ENCODE results near the gene PPARG.

PPARG gene

DNA sequence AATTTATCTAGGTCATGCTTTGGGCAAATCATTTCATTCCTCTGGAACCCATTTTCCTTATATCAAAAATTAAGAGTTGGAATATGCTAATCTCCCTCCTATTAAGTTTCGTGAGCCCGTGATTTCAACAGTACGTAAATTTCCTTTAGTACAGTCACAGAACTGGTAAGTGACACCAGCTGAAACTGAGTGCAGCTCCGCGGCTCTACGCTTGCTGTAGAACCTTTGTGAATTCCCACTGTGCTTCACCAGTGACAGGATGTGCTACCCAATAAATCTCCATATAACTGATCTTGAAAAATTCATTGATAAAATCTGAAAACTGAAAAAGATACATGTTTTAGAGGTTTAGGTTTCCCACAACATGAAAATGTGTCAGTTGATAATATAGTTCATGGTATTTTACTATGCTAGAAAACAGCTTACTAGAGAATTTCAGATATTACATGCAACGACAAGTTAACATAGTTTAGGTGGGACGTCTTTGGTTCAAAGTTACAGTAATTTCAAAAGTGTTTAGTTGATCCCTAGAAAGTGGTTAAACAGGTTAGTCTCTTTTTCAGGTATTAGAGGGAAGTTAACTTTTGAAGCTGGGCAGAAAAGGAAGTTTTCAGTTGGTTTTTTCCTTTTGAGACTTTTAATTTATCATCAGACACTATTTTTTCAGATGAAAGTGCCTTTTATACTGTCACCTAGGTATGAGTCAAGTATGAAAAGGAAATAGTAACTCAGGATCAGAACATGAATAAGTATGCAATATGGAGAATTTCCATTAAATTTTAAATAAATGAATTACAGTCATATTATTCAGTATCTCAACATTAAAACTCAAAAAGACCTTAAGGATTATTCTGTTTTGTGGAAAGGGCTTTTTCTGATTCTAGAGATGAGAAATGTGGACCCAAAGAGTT lies 57.0 kb downstream of the PPARG start:
- no peak for DNase-seq

GRCh38 chr3:12347301-12347700 lies 58.4 kb downstream of the PPARG start:
- no peak for DNase-seq

- no peak for DNase-seq
These were observed 61.3 kb downstream of the PPARG start for GRCh38 chr3:12349895-12350811.

DNA sequence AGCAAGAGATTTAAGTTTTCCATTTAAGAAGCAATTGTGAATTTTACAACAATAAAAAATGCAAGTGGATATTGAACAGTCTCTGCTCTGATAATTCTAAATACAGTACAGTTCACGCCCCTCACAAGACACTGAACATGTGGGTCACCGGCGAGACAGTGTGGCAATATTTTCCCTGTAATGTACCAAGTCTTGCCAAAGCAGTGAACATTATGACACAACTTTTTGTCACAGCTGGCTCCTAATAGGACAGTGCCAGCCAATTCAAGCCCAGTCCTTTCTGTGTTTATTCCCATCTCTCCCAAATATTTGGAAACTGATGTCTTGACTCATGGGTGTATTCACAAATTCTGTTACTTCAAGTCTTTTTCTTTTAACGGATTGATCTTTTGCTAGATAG lies 62.3 kb downstream of the PPARG start:
- no peak for DNase-seq

GRCh38 chr3:12352253-12352652 lies 63.4 kb downstream of the PPARG start:
- DNase-seq: no peak

GRCh38 chr3:12352755-12353154 lies 63.9 kb downstream of the PPARG start:
- DNase-seq: no peak

GRCh38 chr3:12353796-12354525 lies 65.1 kb downstream of the PPARG start:
- DNase-seq: no peak

DNA sequence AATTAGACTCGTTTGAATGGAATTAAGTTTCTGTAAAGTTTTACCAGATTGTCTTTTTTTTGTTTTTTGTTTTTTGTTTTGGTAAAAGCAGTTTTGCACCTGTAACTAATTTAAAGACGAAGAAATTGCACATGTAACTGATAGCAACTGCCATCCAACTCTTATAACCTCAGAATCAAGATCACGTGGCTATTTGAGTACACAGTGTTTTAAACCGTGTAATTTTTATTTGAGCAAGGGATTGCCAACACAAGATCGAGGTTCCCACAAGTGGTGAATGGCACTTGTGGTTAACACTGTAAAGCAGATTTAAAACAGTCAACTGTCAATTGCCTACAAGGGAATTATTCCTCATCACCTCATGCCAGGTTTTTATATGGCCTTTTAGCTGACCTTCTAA lies 67.3 kb downstream of the PPARG start:
- no peak for DNase-seq

GRCh38 chr3:12356996-12357395 lies 68.1 kb downstream of the PPARG start:
- DNase-seq: no peak

DNA sequence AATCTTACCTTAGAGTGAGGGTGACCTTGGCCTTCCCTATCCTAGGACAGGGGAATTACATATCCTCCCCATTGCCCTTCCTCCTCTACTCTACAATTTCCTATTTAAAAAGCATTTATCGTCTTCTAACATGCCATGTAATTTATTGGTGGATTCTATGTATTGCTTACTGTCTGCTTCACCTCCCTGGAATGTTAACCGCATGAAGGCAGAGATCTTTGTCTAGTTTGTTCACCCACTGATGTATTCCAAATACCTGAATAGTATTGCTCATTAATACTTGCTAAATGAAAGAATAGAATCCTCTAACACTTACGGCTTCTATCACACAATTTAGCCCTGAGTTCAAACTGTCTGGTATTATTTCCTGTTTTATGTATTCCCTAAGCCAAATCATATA lies 68.6 kb downstream of the PPARG start:
- DNase-seq: no peak

DNA sequence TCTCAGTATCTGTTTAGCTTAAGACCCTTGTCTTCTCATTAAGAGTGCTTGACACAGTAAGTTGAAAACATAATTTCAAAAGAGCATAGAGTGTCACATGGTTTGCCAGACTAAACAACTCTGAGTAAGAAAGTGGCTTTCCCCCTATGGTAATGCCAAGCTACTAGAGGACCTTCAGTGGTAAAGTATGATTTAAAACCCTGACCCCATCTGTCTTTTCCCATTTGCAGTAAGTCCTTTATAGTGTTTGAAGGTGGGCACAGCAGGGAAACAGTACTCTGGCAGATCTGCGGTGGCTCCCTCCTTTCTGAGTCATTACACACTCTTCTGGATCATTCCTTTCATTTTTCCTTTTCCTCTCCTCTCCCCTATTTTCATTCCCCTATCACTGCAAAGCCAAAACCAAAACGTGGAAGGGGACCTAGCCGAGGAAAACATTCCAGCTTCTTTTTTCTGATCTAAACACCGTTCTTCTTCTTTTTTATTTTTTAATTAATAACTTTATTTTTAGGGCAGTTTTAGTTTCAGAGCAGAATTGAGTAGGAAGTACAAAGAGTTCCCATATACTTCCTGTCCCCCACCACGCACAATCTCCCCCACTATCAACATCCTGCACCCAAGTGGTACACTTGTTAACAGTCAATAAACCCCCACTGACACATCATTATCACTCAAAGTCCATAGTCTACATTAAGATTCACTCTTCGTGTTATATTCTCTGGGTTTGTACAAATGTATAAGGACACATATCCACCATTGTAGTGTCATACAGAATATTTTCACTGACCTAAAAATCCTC lies 74.7 kb downstream of the PPARG start:
- no peak for DNase-seq

GRCh38 chr3:12367346-12367745 lies 78.5 kb downstream of the PPARG start:
- DNase-seq: no peak

GRCh38 chr3:12369029-12369428 lies 80.2 kb downstream of the PPARG start:
- no peak for DNase-seq

DNA sequence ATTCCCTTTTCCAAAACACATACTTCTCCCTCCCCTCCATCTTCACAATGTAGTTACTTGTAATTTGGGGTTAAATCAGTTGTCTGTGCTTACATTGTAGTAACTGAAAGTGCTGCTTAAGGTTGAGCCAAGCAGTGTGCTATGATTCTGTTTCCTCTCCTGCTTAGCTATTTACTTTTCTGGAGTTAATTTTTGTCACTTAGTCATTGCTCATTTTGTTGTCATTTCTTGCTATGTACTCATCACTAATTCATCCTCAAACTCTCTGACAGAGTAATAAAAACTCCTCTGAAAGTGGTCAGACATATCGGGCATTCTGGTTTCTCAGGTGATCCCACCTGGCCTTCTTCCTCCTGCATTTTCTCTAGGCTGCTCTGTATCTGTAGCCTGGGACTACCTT lies 80.7 kb downstream of the PPARG start:
- DNase-seq: no peak

DNA sequence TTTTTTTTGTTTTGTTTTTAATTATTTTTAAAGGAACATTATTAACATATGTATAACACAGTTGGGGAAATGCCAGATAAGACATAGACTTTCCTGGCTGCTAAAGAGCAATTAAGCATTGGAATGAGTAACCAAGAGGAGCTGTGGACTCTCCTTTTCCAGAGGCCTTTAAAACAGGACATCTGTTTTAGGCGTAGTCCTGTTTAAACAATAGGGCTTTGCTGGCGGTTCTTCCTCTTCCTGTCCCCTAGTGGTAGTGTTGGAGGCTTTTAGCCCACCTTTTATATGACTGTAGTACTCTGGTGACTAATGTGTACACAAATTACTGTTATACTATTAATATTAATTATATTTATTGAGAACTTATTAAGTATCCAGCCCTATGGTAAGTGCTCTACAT lies 81.9 kb downstream of the PPARG start:
- DNase-seq: no peak

- DNase-seq: no peak
These were observed 82.8 kb downstream of the PPARG start for GRCh38 chr3:12371525-12372140.

- no peak for DNase-seq
These were observed 83.9 kb downstream of the PPARG start for GRCh38 chr3:12372741-12373280.

GRCh38 chr3:12375572-12375971 lies 86.7 kb downstream of the PPARG start:
- no peak for DNase-seq

DNA sequence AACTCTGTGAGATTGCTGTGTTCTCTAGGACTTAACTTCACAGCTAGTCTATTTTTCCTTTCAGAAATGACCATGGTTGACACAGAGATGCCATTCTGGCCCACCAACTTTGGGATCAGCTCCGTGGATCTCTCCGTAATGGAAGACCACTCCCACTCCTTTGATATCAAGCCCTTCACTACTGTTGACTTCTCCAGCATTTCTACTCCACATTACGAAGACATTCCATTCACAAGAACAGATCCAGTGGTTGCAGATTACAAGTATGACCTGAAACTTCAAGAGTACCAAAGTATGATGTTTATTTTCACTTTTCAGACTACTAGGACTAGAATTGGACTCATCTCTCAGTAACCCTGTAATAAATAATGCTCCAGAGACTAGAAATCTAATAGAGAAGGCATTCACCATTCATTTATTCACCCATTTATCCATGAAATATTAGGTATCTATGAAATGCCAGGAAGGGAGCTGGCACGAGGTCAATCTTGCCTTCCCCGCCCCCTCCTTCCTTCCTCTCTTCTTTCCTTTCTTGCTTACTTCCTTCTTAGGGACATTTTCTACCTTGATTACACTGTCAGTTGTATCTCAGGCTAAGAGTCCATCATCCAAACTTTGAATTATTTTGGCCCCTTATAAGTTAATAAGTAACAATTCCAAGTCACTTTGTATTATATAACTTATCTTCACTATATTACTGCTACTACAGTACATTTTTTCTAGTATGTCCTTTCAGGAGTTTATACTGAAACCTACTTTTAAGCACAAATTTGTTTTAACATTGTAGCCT lies 91.0 kb downstream of the PPARG start:
- DNase-seq: no peak

- DNase-seq: no peak
These were observed 91.6 kb downstream of the PPARG start for GRCh38 chr3:12380461-12380860.

- DNase-seq: no peak
These were observed 92.3 kb downstream of the PPARG start for GRCh38 chr3:12381199-12381598.

Measured in activated CD4-positive, alpha-beta T cell treated with anti-CD3 and anti-CD28 coated beads, Interleukin-2, amount 50 U/mL, for 1 hour (primary cell).